Measurements from ENCODE around the gene ELAVL2. TPM values are rescaled to one million over a fixed set of nuclear protein-coding genes. Genes with fewer than 3 reads are reported as not detected.
"Not testable (repeated sequence)": the region's sequence is repeated elsewhere in the genome, so short reads cannot be mapped to it uniquely, and the experiment has no call there.

Gene ELAVL2
- total RNA-seq, 1 experiment from 2014 or later, result not detected

DNA sequence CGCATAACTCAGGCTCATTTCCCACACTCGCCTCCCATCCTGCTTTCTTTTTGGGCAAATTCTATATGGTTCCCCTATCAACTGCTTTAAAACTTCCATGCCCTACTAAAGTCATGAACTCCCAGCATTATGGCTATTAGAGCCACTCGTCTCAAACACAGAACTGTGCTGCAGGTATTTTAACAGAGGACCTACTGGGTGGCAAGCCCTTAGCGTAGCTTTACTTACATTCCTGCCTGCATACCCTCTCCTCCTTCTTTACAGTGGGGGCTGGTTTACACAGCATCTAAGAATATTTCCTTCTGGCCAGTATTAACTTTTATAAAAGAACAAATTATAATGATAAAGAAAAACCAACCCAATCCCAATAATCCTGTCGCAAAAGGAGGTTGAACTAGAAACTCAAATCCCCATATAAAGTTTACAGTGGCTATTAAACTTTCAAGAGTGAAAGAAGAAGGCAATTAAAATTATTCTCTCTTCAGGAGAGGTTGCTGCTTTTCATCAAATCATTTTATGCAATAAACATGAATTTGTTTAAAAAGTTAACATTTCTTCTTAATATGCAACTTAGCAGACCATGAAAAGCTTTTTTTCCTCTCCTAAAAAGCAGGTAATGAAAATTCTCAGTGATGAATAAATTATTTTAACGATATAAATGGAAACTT, 100.6 kb downstream of the ELAVL2 start:
- no peaks in the 10 kb centered on the region for H3K4me1 ChIP-seq (replicated peaks; ENCODE audit: insufficient read depth)
- intact Hi-C loops (cut with micrococcal nuclease; ENCODE audit: unreplicated experiment), result no loop called here
- ChIA-PET CTCF (no interaction called here), POLR2A (ENCODE audit: unreplicated experiment) (no interaction called here)
- BruUV-seq (replicated peaks), result no TSS peak
- no peak for TF ChIP-seq EZH2 (IDR thresholded peaks at IDR 0.05; ENCODE audit: low read depth)
- TF ChIP-seq, protein P1, sequence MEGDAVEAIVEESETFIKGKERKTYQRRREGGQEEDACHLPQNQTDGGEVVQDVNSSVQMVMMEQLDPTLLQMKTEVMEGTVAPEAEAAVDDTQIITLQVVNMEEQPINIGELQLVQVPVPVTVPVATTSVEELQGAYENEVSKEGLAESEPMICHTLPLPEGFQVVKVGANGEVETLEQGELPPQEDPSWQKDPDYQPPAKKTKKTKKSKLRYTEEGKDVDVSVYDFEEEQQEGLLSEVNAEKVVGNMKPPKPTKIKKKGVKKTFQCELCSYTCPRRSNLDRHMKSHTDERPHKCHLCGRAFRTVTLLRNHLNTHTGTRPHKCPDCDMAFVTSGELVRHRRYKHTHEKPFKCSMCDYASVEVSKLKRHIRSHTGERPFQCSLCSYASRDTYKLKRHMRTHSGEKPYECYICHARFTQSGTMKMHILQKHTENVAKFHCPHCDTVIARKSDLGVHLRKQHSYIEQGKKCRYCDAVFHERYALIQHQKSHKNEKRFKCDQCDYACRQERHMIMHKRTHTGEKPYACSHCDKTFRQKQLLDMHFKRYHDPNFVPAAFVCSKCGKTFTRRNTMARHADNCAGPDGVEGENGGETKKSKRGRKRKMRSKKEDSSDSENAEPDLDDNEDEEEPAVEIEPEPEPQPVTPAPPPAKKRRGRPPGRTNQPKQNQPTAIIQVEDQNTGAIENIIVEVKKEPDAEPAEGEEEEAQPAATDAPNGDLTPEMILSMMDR (conservative IDR thresholded peaks at IDR 0.05), result no peak
- no peaks in the 10 kb centered on the region for H3K9me3 ChIP-seq (ENCODE audit: insufficient read depth, low read depth)
- no peak overlapping the region for H2AFZ ChIP-seq
- H3K4me2 ChIP-seq, result no peak overlapping the region
- no peaks in the 10 kb centered on the region for H4K20me1 ChIP-seq (ENCODE audit: insufficient read depth)
- H3K36me3 ChIP-seq (ENCODE audit: low read depth), result no peaks in the 10 kb centered on the region
- H3F3A ChIP-seq (ENCODE audit: insufficient read depth, low read depth), result no peaks in the 10 kb centered on the region
- no peak overlapping the region for H3K27ac ChIP-seq
- H3K4me3 ChIP-seq, result no peak overlapping the region
- H3K27me3 ChIP-seq (ENCODE audit: insufficient read depth, low read depth), result no peaks in the 10 kb centered on the region
- no peaks in the 10 kb centered on the region for H3K79me2 ChIP-seq (ENCODE audit: low read depth)
- no peaks in the 10 kb centered on the region for H3K9me2 ChIP-seq (ENCODE audit: insufficient read depth)
- no peak for DNase-seq

DNA sequence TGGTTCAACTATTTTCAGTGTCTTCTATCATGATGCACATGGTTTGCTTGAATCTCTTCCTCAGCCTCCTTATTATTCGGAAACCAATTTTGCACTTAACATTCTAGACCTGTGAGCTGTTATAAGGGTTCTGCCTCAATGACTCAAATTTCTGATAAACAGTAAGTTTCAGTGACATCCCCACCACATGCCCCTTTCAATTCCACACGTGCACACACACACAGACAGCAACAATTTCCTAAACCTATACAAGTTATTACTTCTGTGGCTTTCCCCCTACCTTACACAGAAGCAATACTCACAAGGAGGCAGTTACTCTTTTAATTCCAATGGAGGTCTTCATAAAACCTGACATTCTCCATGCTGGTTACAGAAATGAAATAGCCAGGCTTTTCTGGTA, 102.4 kb downstream of the ELAVL2 start:
- Histone ChIP-seq H3K4me3 (no peak overlapping the region), H2AFZ (no peak overlapping the region), H3K9me3 (ENCODE audit: insufficient read depth, low read depth) (no peaks in the 10 kb centered on the region), H3K27ac (no peak overlapping the region), H3K27me3 (ENCODE audit: insufficient read depth, low read depth) (no peaks in the 10 kb centered on the region), H3F3A (ENCODE audit: insufficient read depth, low read depth) (no peaks in the 10 kb centered on the region), H4K20me1 (ENCODE audit: insufficient read depth) (no peaks in the 10 kb centered on the region), H3K4me1 (replicated peaks; ENCODE audit: insufficient read depth) (no peaks in the 10 kb centered on the region), H3K36me3 (ENCODE audit: low read depth) (no peaks in the 10 kb centered on the region), H3K4me2 (no peak overlapping the region), H3K9me2 (ENCODE audit: insufficient read depth) (no peaks in the 10 kb centered on the region), H3K79me2 (ENCODE audit: low read depth) (no peaks in the 10 kb centered on the region)
- BruUV-seq (replicated peaks), result no TSS peak
- CTCF ChIA-PET, result no interaction called here
- no peak for DNase-seq
- POLR2A ChIA-PET (ENCODE audit: unreplicated experiment), result no interaction called here
- TF ChIP-seq EZH2 (IDR thresholded peaks at IDR 0.05; ENCODE audit: low read depth), result no peak
- TF ChIP-seq, protein P1 (conservative IDR thresholded peaks at IDR 0.05), result no peak
- intact Hi-C loops (cut with micrococcal nuclease; ENCODE audit: unreplicated experiment), result no loop called here

DNA sequence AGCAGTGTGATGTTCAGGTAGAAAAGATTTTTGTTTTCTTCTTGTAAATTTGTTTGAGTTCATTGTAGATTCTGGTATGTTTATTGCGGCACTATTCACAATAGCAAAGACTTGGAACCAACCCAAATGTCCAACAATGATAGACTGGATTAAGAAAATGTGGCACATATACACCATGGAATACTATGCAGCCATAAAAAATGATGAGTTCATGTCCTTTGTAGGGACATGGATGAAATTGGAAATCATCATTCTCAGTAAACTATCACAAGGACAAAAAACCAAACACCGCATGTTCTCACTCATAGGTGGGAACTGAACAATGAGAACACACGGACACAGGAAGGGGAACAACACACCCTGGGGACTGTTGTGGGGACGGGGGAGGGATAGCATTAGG, 103.0 kb downstream of the ELAVL2 start:
- H3K36me3 ChIP-seq (ENCODE audit: low read depth); H3K4me3 ChIP-seq; POLR2A ChIA-PET (ENCODE audit: unreplicated experiment); DNase-seq; H4K20me1 ChIP-seq (ENCODE audit: insufficient read depth); H3K4me2 ChIP-seq; BruUV-seq (replicated peaks); CTCF ChIA-PET; H3K9me3 ChIP-seq (ENCODE audit: insufficient read depth, low read depth); intact Hi-C loops (cut with micrococcal nuclease; ENCODE audit: unreplicated experiment); H2AFZ ChIP-seq; H3K27ac ChIP-seq; H3K27me3 ChIP-seq (ENCODE audit: insufficient read depth, low read depth); H3F3A ChIP-seq (ENCODE audit: insufficient read depth, low read depth); H3K79me2 ChIP-seq (ENCODE audit: low read depth); H3K9me2 ChIP-seq (ENCODE audit: insufficient read depth); H3K4me1 ChIP-seq (replicated peaks; ENCODE audit: insufficient read depth): not testable (repeated sequence)

DNA sequence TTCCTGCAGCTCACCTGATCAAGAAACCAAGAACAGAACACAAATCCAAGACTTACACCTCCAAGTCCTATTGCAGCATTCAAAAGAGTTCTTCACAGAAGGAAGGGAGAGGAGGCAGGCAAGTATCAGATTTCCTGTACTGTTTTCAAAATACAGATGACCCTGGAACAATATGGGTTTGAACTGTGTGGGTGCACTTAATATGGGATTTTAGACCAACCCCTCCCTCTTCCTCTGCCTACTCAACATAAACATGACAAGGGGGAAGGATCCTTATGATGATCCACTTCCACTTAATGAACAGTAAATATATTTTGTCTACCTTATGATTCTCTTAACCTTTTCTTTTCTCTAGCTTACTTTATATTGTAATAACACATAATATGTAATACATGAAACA, 104.6 kb downstream of the ELAVL2 start:
- TF ChIP-seq, protein P1 (conservative IDR thresholded peaks at IDR 0.05), result no peak
- TF ChIP-seq EZH2 (IDR thresholded peaks at IDR 0.05; ENCODE audit: low read depth), result no peak
- no peaks in the 10 kb centered on the region for H3K4me1 ChIP-seq (replicated peaks; ENCODE audit: insufficient read depth)
- CTCF ChIA-PET, result no interaction called here
- H3F3A ChIP-seq (ENCODE audit: insufficient read depth, low read depth), result no peaks in the 10 kb centered on the region
- no peak overlapping the region for H3K4me2 ChIP-seq
- no peak overlapping the region for H3K4me3 ChIP-seq
- no peaks in the 10 kb centered on the region for H3K79me2 ChIP-seq (ENCODE audit: low read depth)
- no peaks in the 10 kb centered on the region for H3K9me2 ChIP-seq (ENCODE audit: insufficient read depth)
- no peak overlapping the region for H2AFZ ChIP-seq
- no TSS peak for BruUV-seq (replicated peaks)
- POLR2A ChIA-PET (ENCODE audit: unreplicated experiment), result no interaction called here
- no peak for DNase-seq
- H3K27ac ChIP-seq, result no peak overlapping the region
- intact Hi-C loops (cut with micrococcal nuclease; ENCODE audit: unreplicated experiment), result no loop called here
- no peaks in the 10 kb centered on the region for H3K27me3 ChIP-seq (ENCODE audit: insufficient read depth, low read depth)
- H4K20me1 ChIP-seq (ENCODE audit: insufficient read depth), result no peaks in the 10 kb centered on the region
- no peaks in the 10 kb centered on the region for H3K36me3 ChIP-seq (ENCODE audit: low read depth)
- no peaks in the 10 kb centered on the region for H3K9me3 ChIP-seq (ENCODE audit: insufficient read depth, low read depth)
